ENCODE results near the gene ACVR1B.

ACVR1B gene

DNA sequence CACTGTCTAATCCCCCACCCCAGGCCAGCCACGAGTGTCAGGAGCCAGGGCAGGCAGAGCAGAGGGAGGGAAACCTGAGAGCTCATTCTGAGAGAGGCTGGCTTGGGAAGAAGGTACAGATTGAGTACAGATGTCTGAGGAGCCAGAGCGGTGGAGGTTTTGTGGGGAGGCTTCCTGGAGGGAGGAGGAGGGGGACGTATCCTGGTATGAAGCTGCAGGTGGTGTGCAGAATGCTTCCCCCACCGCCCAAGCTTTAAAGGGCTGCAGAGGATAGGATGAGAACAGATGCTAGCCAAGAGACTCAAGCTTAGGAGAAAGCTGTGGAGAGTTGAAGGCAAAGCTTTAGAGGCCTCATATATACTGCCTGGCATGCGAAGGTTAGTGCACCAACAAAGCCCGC is 52.1 kb downstream of the ACVR1B start:
- peaks cover 62% of the 10 kb centered on the region for H3K4me1 Mint-ChIP-seq (ENCODE audit: low read depth)
- intact Hi-C loops (cut with micrococcal nuclease) = no loop called here
- H3K4me3 Mint-ChIP-seq = no peak overlapping the region
- H3K36me3 Mint-ChIP-seq (ENCODE audit: low read depth) = peaks cover 6% of the 10 kb centered on the region
- H3K27ac Mint-ChIP-seq = no peak overlapping the region
- H3K27me3 Mint-ChIP-seq = peaks cover 42% of the 10 kb centered on the region
- no peaks in the 10 kb centered on the region for H3K9me3 Mint-ChIP-seq

GRCh38 chr12:52004042-52004648 is 52.6 kb downstream of the ACVR1B start:
- H3K36me3 Mint-ChIP-seq (ENCODE audit: low read depth) = peaks cover 6% of the 10 kb centered on the region
- peaks cover 68% of the 10 kb centered on the region for H3K4me1 Mint-ChIP-seq (ENCODE audit: low read depth)
- no peak overlapping the region for H3K27ac Mint-ChIP-seq
- no peak overlapping the region for H3K4me3 Mint-ChIP-seq
- peaks cover 48% of the 10 kb centered on the region for H3K27me3 Mint-ChIP-seq
- H3K9me3 Mint-ChIP-seq = no peaks in the 10 kb centered on the region
- intact Hi-C loops (cut with micrococcal nuclease) = loop anchor here (1.0 kb wide), 1 partner anchor 16 kb away; no protein-coding TSS in a partner anchor

GRCh38 chr12:52005218-52005902 is 53.9 kb downstream of the ACVR1B start:
- no peaks in the 10 kb centered on the region for H3K36me3 Mint-ChIP-seq (ENCODE audit: low read depth)
- peak overlapping the region; percentile 84 for H3K27ac Mint-ChIP-seq
- no peaks in the 10 kb centered on the region for H3K9me3 Mint-ChIP-seq
- no peak overlapping the region for H3K4me3 Mint-ChIP-seq
- H3K4me1 Mint-ChIP-seq (ENCODE audit: low read depth) = peaks cover 73% of the 10 kb centered on the region
- intact Hi-C loops (cut with micrococcal nuclease) = no loop called here
- H3K27me3 Mint-ChIP-seq = peaks cover 54% of the 10 kb centered on the region

- H3K27ac Mint-ChIP-seq = peak overlapping the region; percentile 84
- H3K4me3 Mint-ChIP-seq = peak overlapping the region; percentile 67
- peaks cover 69% of the 10 kb centered on the region for H3K4me1 Mint-ChIP-seq (ENCODE audit: low read depth)
- intact Hi-C loops (cut with micrococcal nuclease) = no loop called here
- H3K9me3 Mint-ChIP-seq = no peaks in the 10 kb centered on the region
- peaks cover 54% of the 10 kb centered on the region for H3K27me3 Mint-ChIP-seq
- peaks cover 6% of the 10 kb centered on the region for H3K36me3 Mint-ChIP-seq (ENCODE audit: low read depth)
Measured at GRCh38 chr12:52005903-52006703, 54.6 kb downstream of the ACVR1B start.

DNA sequence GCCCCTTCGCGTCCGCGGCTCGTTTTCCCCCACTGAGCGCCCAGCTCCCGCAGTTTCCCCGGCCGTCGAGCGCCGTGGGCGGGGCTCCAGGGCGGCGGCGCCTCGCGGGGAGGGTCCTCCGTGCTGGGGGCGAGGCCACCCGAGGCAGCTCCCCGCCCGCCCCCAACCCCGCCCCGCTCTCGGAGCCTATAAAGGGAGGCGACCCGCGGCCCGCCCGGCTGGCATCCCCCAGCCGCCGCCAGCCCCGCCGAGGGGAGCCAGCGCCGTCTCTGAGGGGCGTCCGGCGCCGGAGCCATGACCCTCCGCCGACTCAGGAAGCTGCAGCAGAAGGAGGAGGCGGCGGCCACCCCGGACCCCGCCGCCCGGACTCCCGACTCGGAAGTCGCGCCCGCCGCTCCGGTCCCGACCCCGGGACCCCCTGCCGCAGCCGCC is 55.2 kb downstream of the ACVR1B start, which contains the start of gene TAMALIN:
TAMALIN (plus strand) TSS at position 221 of the 432 bp plus-strand sequence; CDS start at position 295, 74 bp downstream.
- Mint-ChIP-seq H3K9me3 (no peaks in the 10 kb centered on the region), H3K27ac (peak within 1 kb of the TSS; percentile 84), H3K4me3 (peak within 1 kb of the TSS; percentile 80), H3K27me3 (peaks cover 54% of the 10 kb centered on the region), H3K36me3 (ENCODE audit: low read depth) (peaks cover 6% of the 10 kb centered on the region), H3K4me1 (ENCODE audit: low read depth) (peaks cover 69% of the 10 kb centered on the region)
- intact Hi-C loops (cut with micrococcal nuclease) = no loop called here

- Mint-ChIP-seq H3K27ac (peak overlapping the region; percentile 84), H3K4me1 (ENCODE audit: low read depth) (peaks cover 66% of the 10 kb centered on the region), H3K36me3 (ENCODE audit: low read depth) (peaks cover 6% of the 10 kb centered on the region), H3K4me3 (peak overlapping the region; percentile 80), H3K27me3 (peaks cover 55% of the 10 kb centered on the region), H3K9me3 (no peaks in the 10 kb centered on the region)
- intact Hi-C loops (cut with micrococcal nuclease) = no loop called here
Measured at GRCh38 chr12:52007158-52007921, 55.8 kb downstream of the ACVR1B start.

- Mint-ChIP-seq H3K27ac (peak overlapping the region; percentile 84), H3K9me3 (no peaks in the 10 kb centered on the region), H3K27me3 (peaks cover 54% of the 10 kb centered on the region), H3K4me1 (ENCODE audit: low read depth) (peaks cover 59% of the 10 kb centered on the region), H3K36me3 (ENCODE audit: low read depth) (peaks cover 6% of the 10 kb centered on the region), H3K4me3 (peak overlapping the region; percentile 80)
- intact Hi-C loops (cut with micrococcal nuclease) = no loop called here
Measured at GRCh38 chr12:52007982-52008510, 56.5 kb downstream of the ACVR1B start.

DNA sequence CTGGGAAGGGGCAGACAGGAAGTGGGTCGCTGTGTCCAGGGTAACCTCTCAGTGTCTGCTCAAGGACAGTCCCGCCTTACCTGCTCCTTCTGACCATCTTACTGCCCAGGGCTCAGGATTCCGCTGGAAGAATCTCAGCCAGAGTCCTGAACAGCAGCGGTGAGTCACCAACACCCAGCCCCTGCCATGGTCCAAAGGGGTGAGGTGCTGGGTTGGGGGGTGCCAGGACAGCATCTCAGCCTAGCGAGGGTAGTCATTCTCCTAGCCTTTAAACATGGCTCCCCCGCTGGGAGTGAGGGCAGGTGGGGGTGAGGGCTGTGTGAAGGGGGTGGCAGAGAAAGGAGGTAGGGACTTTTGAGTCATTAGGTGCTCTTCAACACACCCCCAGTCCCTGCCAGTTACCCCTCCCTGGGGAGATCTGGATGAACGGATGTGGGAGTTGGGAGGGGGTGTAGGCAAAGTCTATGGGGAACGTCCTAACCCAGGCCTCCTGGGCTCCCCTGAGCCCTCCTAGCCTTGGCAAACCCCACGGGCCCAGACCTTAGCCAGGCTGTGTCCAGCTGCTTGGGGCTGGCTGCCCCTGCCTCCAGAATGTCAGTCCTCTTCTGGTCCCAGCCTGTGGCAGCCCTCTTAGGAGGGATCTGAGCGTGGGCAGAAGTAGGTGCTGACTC is 57.7 kb downstream of the ACVR1B start:
- H3K4me3 Mint-ChIP-seq = no peak overlapping the region
- intact Hi-C loops (cut with micrococcal nuclease) = no loop called here

DNA sequence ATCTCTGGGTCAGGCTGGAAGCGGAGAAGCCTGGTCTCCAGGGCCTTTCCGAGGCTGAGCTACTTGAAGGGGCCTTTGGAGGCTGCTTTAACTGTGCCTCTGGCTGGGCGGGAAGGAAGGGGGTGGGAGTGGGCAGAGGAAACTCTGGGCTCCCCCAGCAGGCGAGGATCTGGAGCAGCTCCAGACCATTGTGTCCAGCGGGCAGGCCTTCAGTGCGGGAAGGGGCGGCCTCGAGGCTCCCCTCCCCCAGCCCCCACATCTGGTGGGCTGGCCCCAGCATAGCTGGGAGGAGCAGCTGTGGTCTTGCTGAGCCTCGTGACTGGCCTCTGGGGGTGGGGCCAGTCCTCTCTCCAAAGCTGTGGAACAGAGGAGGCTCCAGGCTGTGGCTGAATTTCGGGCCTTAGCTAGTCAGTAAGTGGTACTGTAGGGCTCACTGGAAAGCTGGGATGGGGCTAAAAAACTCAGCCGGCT is 58.7 kb downstream of the ACVR1B start:
- intact Hi-C loops (cut with micrococcal nuclease) = no loop called here

More for the DNA sequence above, 57.7 kb downstream of the ACVR1B start:
- Mint-ChIP-seq H3K36me3 (ENCODE audit: low read depth) (peaks cover 15% of the 10 kb centered on the region), H3K27ac (no peak overlapping the region), H3K27me3 (peaks cover 52% of the 10 kb centered on the region), H3K4me1 (ENCODE audit: low read depth) (peaks cover 54% of the 10 kb centered on the region), H3K9me3 (no peaks in the 10 kb centered on the region)

GRCh38 chr12:52010692-52011601 is 59.4 kb downstream of the ACVR1B start:
- Mint-ChIP-seq H3K9me3 (no peaks in the 10 kb centered on the region), H3K27ac (peak overlapping the region; percentile 62), H3K4me3 (no peak overlapping the region), H3K27me3 (peaks cover 43% of the 10 kb centered on the region), H3K36me3 (ENCODE audit: low read depth) (peaks cover 15% of the 10 kb centered on the region), H3K4me1 (ENCODE audit: low read depth) (peaks cover 37% of the 10 kb centered on the region)
- intact Hi-C loops (cut with micrococcal nuclease) = no loop called here

More for the DNA sequence above, 58.7 kb downstream of the ACVR1B start:
- Mint-ChIP-seq H3K27ac (peak overlapping the region; percentile 62), H3K4me3 (no peak overlapping the region), H3K9me3 (no peaks in the 10 kb centered on the region), H3K27me3 (peaks cover 44% of the 10 kb centered on the region), H3K36me3 (ENCODE audit: low read depth) (peaks cover 15% of the 10 kb centered on the region), H3K4me1 (ENCODE audit: low read depth) (peaks cover 44% of the 10 kb centered on the region)

- Mint-ChIP-seq H3K27me3 (peaks cover 39% of the 10 kb centered on the region), H3K4me3 (no peak overlapping the region), H3K36me3 (ENCODE audit: low read depth) (peaks cover 15% of the 10 kb centered on the region), H3K9me3 (no peaks in the 10 kb centered on the region), H3K4me1 (ENCODE audit: low read depth) (peaks cover 30% of the 10 kb centered on the region), H3K27ac (no peak overlapping the region)
- intact Hi-C loops (cut with micrococcal nuclease) = no loop called here
Measured at GRCh38 chr12:52011602-52012214, 60.2 kb downstream of the ACVR1B start.
